Right cardiac atrium (tissue), 5 donors: Measurements from ENCODE around the gene GPC6. TPM values are rescaled to one million over a fixed set of nuclear protein-coding genes. Genes with fewer than 3 reads are reported as not detected.

Experiments
- ATAC-seq, 2 donors: fragments of 200-7000 bp; cut with Tn5 transposase; one replicate each; pipeline versions ENCODE4 v1.8.0 to v1.9.1; 2020; ENCODE audit warnings: moderate library complexity in 2 of 2, mild to moderate bottlenecking in 1 of 2
- DNase-seq, 3 donors: peaks; one replicate each; pipeline ENCODE4 v3.0.0-alpha.2; 2020
- H3K27ac ChIP-seq: one replicate; pipeline ENCODE4 v1.5.1; 2013; ENCODE audit warnings: mild to moderate bottlenecking, low read length, control low read depth, moderate library complexity
- H3K27me3 ChIP-seq: one replicate; pipeline ENCODE4 v1.6.1; 2013; ENCODE audit not compliant: control insufficient read depth, insufficient read depth
- H3K4me1 ChIP-seq: one replicate; pipeline ENCODE4 v1.6.1; 2013; ENCODE audit warnings: low read length; ENCODE audit not compliant: control insufficient read depth, insufficient read depth
- H3K4me3 ChIP-seq: one replicate; pipeline ENCODE4 v1.5.1; 2013; ENCODE audit warnings: low read length, control low read depth
- H3K9me3 ChIP-seq: one replicate; pipeline ENCODE4 v1.6.1; 2013; ENCODE audit warnings: low read length; ENCODE audit not compliant: control insufficient read depth
- WGBS: extraction: QIAGEN DNeasy Blood & Tissue Kit; methylation state at CpG from one replicate; pipeline ENCODE4 v1.1.7; 2013; 5-methylcytosine and 5-hydroxymethylcytosine counted together
- intact Hi-C, 4 donors: fragments of 100-400 bp; cut with DNase I; formaldehyde crosslinking; loops; one replicate each; pipeline versions ENCODE4 v1.11.0 to v1.14.0; 2022 to 2023
- polyA plus RNA-seq: library from polyadenylated mRNA; stranded (reverse); fragments of 200-250 nt; gene quantifications from one replicate; pipeline ENCODE4 v1.2.3, GENCODE V29; 2013
- total RNA-seq, 4 donors: library from RNA; stranded (reverse); fragmentation: NEBNext Ultra II Directional; extraction: Animal tissue kit (Norgen Biotek cat#: 25700); gene quantifications; one replicate each; pipeline ENCODE4 v1.2.1, GENCODE V29; 2021
- donor health status: healthy with polysubstance abuse.
- donor health status: DM: no; HTN: yes; CAD: no.
- donor health status: DM: no; HTN: no; CAD: no.
- donor health status: DM: no; HTN: yes; CAD: no; lungs with severe emphysema.
- donor health status: DM: yes; HTN: yes; CAD: no.

Gene GPC6
- total and polyA plus RNA-seq, 5 donors, result 1.5 to 11.0 (median 5.3) TPM

GRCh38 chr13:93378184-93378583 lies 151.6 kb downstream of the GPC6 start:
- ATAC-seq (no peak), DNase-seq (no peak)
- WGBS, result 76% methylated on average over 2 of the region's 2 CpGs
- Histone ChIP-seq H3K4me1 (no peaks in the 10 kb centered on the region), H3K4me3 (no peak overlapping the region), H3K27ac (no peak overlapping the region), H3K9me3 (no peaks in the 10 kb centered on the region), H3K27me3 (no peaks in the 10 kb centered on the region)
- intact Hi-C loops, result no loop called here

- WGBS, result 80% methylated on average over 5 of the region's 5 CpGs
- DNase-seq (no peak), ATAC-seq (no peak)
- H3K9me3 ChIP-seq, result no peaks in the 10 kb centered on the region
- H3K27me3 ChIP-seq, result no peaks in the 10 kb centered on the region
- H3K27ac ChIP-seq, result no peak overlapping the region
- intact Hi-C loops, result no loop called here
- no peaks in the 10 kb centered on the region for H3K4me1 ChIP-seq
- no peak overlapping the region for H3K4me3 ChIP-seq
Observed at GRCh38 chr13:93386116-93386515, 159.5 kb downstream of the GPC6 start.

GRCh38 chr13:93388701-93389100 lies 162.1 kb downstream of the GPC6 start:
- DNase-seq (no peak), ATAC-seq (no peak)
- Histone ChIP-seq H3K27ac (no peak overlapping the region), H3K27me3 (no peaks in the 10 kb centered on the region), H3K4me3 (no peak overlapping the region), H3K9me3 (no peaks in the 10 kb centered on the region), H3K4me1 (no peaks in the 10 kb centered on the region)
- intact Hi-C loops, result no loop called here
- 84% methylated on average over 1 of the region's 1 CpG for WGBS

GRCh38 chr13:93397619-93398018 lies 171.0 kb downstream of the GPC6 start:
- Histone ChIP-seq H3K9me3 (no peaks in the 10 kb centered on the region), H3K4me3 (no peak overlapping the region), H3K27me3 (no peaks in the 10 kb centered on the region), H3K4me1 (no peaks in the 10 kb centered on the region), H3K27ac (no peak overlapping the region)
- ATAC-seq (no peak), DNase-seq (no peak)
- intact Hi-C loops, result no loop called here

GRCh38 chr13:93398167-93399035 lies 171.8 kb downstream of the GPC6 start:
- Histone ChIP-seq H3K9me3 (no peaks in the 10 kb centered on the region), H3K4me3 (no peak overlapping the region), H3K27me3 (no peaks in the 10 kb centered on the region), H3K27ac (no peak overlapping the region), H3K4me1 (no peaks in the 10 kb centered on the region)
- ATAC-seq (peak in 1 of 2 donors; percentile 43), DNase-seq (no peak)
- intact Hi-C loops, result no loop called here
- 61% methylated on average over 4 of the region's 4 CpGs for WGBS

GRCh38 chr13:93399212-93399611 lies 172.6 kb downstream of the GPC6 start:
- no peak for ATAC-seq
- no peak for DNase-seq
- WGBS, result 91% methylated on average over 4 of the region's 4 CpGs
- no peaks in the 10 kb centered on the region for H3K27me3 ChIP-seq
- no peak overlapping the region for H3K27ac ChIP-seq
- H3K4me3 ChIP-seq, result no peak overlapping the region
- H3K9me3 ChIP-seq, result no peaks in the 10 kb centered on the region
- intact Hi-C loops, result no loop called here
- no peaks in the 10 kb centered on the region for H3K4me1 ChIP-seq

GRCh38 chr13:93406136-93406535 lies 179.5 kb downstream of the GPC6 start:
- no peak for DNase-seq
- intact Hi-C loops, result no loop called here
- WGBS, result 74% methylated on average over 2 of the region's 2 CpGs

GRCh38 chr13:93407551-93407950 lies 180.9 kb downstream of the GPC6 start:
- Histone ChIP-seq H3K9me3 (no peaks in the 10 kb centered on the region), H3K27me3 (no peaks in the 10 kb centered on the region), H3K4me3 (no peak overlapping the region), H3K27ac (no peak overlapping the region), H3K4me1 (no peaks in the 10 kb centered on the region)
- no peak for DNase-seq
- intact Hi-C loops, result no loop called here
- no peak for ATAC-seq

More at GRCh38 chr13:93406136-93406535, 179.5 kb downstream of the GPC6 start:
- no peak overlapping the region for H3K4me3 ChIP-seq
- no peak overlapping the region for H3K27ac ChIP-seq
- H3K9me3 ChIP-seq, result no peaks in the 10 kb centered on the region
- no peak for ATAC-seq
- no peaks in the 10 kb centered on the region for H3K4me1 ChIP-seq
- no peaks in the 10 kb centered on the region for H3K27me3 ChIP-seq

GRCh38 chr13:93409001-93409400 lies 182.4 kb downstream of the GPC6 start:
- 84% methylated on average over 3 of the region's 3 CpGs for WGBS
- Histone ChIP-seq H3K4me3 (no peak overlapping the region), H3K9me3 (no peaks in the 10 kb centered on the region), H3K27ac (no peak overlapping the region), H3K27me3 (no peaks in the 10 kb centered on the region), H3K4me1 (no peaks in the 10 kb centered on the region)
- no peak for DNase-seq
- intact Hi-C loops, result no loop called here
- ATAC-seq, result no peak

GRCh38 chr13:93409816-93410215 lies 183.2 kb downstream of the GPC6 start:
- DNase-seq (no peak), ATAC-seq (no peak)
- Histone ChIP-seq H3K27me3 (no peaks in the 10 kb centered on the region), H3K4me1 (no peaks in the 10 kb centered on the region), H3K27ac (no peak overlapping the region), H3K9me3 (no peaks in the 10 kb centered on the region), H3K4me3 (no peak overlapping the region)
- intact Hi-C loops, result no loop called here

- no peak overlapping the region for H3K27ac ChIP-seq
- ATAC-seq (no peak), DNase-seq (no peak)
- 72% methylated on average over 3 of the region's 3 CpGs for WGBS
- H3K4me1 ChIP-seq, result no peaks in the 10 kb centered on the region
- no peak overlapping the region for H3K4me3 ChIP-seq
- no peaks in the 10 kb centered on the region for H3K27me3 ChIP-seq
- intact Hi-C loops, result no loop called here
- no peaks in the 10 kb centered on the region for H3K9me3 ChIP-seq
Observed at GRCh38 chr13:93411186-93411680, 184.6 kb downstream of the GPC6 start.

- Histone ChIP-seq H3K9me3 (no peaks in the 10 kb centered on the region), H3K4me1 (no peaks in the 10 kb centered on the region), H3K4me3 (no peak overlapping the region), H3K27ac (no peak overlapping the region), H3K27me3 (no peaks in the 10 kb centered on the region)
- intact Hi-C loops, result no loop called here
- no peak for ATAC-seq
- no peak for DNase-seq
Observed at GRCh38 chr13:93412676-93413075, 186.1 kb downstream of the GPC6 start.
